Activated CD4-positive, alpha-beta memory T cell treated with anti-CD3 and anti-CD28 coated beads for 36 hours (primary cell): ENCODE data around the gene TEX264. TPM values are rescaled to one million over a fixed set of nuclear protein-coding genes. Genes with fewer than 3 reads are reported as not detected.
A peak's percentile ranks its signal among the peaks of the same experiment; 100 is the strongest.

Experiments used
- CTCF ChIA-PET: fragments of 350-600 bp; sonication (Branson Sonifier 250); formaldehyde crosslinking; loops from one replicate; lab custom pipeline; 2021; ENCODE audit warnings: antibody characterized with exemption, inconsistent platforms; lab: Charles Lee
- POLR2A ChIA-PET: fragments of 350-600 bp; sonication (Branson Sonifier 250); formaldehyde crosslinking; loops from one replicate; lab custom pipeline; 2021; ENCODE audit warnings: antibody characterized with exemption; lab: Charles Lee
- DNase-seq: peaks from one replicate; pipeline ENCODE4 v3.0.0-alpha.2; 2020
- H3K27ac Mint-ChIP-seq: one replicate; pipeline ENCODE4 v1.8.0; 2021; ENCODE audit warnings: mixed read lengths
- H3K27me3 Mint-ChIP-seq: one replicate; pipeline ENCODE4 v1.8.0; 2021; ENCODE audit warnings: mixed read lengths
- H3K36me3 Mint-ChIP-seq: one replicate; pipeline ENCODE4 v1.8.0; 2021; ENCODE audit warnings: mixed read lengths
- H3K4me1 Mint-ChIP-seq: one replicate; pipeline ENCODE4 v1.8.0; 2021; ENCODE audit warnings: low read depth, mixed read lengths
- H3K4me3 Mint-ChIP-seq: one replicate; pipeline ENCODE4 v1.8.0; 2021; ENCODE audit warnings: mild to moderate bottlenecking, mixed read lengths
- H3K9me3 Mint-ChIP-seq: one replicate; pipeline ENCODE4 v1.8.0; 2021; ENCODE audit warnings: mixed read lengths
- intact Hi-C: fragments of 100-400 bp; cut with micrococcal nuclease; formaldehyde crosslinking; loops from one replicate; pipeline ENCODE4 v1.15.1; 2023
- total RNA-seq, 2 experiments: library from RNA; stranded (reverse); gene quantifications; one replicate each; pipeline ENCODE4 v1.2.3, GENCODE V29; 2021

TEX264 gene
- total RNA-seq, 2 experiments from 2014 or later, result 44.9 to 45.2 TPM

DNA sequence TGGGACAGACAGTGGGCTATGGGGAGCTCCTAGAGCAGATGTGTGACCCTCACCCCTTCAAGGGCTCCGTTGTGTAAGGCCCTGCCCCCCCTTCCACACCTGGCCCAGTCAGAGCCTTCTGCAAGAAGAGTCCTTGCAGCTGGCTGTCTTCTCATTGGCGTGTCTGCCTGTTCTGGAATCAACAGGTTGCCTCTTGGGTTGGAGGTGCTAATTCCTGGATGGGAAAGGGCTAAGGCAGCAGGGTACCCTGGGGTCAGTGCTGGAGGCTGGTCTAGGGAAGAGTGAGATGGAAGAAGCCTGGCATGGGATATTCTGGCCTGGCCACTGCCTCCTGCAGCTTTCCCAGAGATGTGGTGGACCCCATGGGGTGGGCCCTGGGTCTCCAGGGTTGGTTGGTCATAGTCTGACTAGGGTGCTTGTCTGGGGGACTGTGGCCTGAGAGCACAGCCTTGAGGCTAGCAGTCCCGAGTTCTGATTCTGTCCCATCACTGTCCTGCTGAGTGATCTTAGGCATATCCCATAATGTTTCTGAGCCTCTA, 5.1 kb downstream of the TEX264 start:
- H3K27ac Mint-ChIP-seq, result peak overlapping the region; percentile 89
- CTCF ChIA-PET, result interaction anchor here (12.9 kb wide), 1 partner anchor 175 kb away, joined by 261 read pairs; the partner anchor contains the start of gene DCAF1
- H3K4me1 Mint-ChIP-seq, result peaks cover 81% of the 10 kb centered on the region
- POLR2A ChIA-PET, result interaction anchor here (2.1 kb wide), 1 partner anchor 177 kb away, joined by 8 read pairs; the partner anchor contains the start of gene DCAF1
- H3K4me3 Mint-ChIP-seq, result no peak overlapping the region
- intact Hi-C loops, result loop anchor here (10.0 kb wide), 2 partner anchors 269 to 299 kb away; partner anchors contain the start of genes ABHD14A, ABHD14B, PARP3 and RRP9
- no peaks in the 10 kb centered on the region for H3K27me3 Mint-ChIP-seq
- H3K36me3 Mint-ChIP-seq, result peaks cover 14% of the 10 kb centered on the region
- DNase-seq, result no peak
- no peaks in the 10 kb centered on the region for H3K9me3 Mint-ChIP-seq

DNA sequence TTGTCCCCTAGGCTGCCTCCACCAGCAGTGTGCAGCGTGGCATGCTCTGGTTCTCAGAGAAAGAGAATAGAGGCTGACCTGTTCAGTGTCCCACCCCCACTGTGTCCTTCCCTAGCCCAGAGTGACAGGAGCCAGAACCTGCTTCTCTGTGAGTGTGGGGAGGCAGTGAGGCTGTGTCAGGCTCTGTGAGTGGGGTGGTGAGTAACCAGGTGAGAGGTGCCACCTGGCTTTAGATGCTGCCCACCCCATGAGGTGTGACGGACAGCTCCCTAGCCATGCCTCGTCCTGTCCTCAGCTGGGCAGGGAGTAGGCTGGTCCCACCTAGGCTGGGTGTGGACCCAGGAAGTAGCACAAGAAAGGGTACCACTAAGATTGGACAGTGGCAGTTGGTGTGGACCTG, 6.3 kb downstream of the TEX264 start:
- CTCF ChIA-PET, result interaction anchor here (0.6 to 12.9 kb wide), 2 partner anchors 8 to 176 kb away, joined by 3 to 261 read pairs; partner anchors contain the start of gene DCAF1
- Mint-ChIP-seq H3K27ac (peak overlapping the region; percentile 26), H3K4me1 (peaks cover 87% of the 10 kb centered on the region), H3K27me3 (no peaks in the 10 kb centered on the region), H3K36me3 (peaks cover 16% of the 10 kb centered on the region), H3K4me3 (no peak overlapping the region), H3K9me3 (no peaks in the 10 kb centered on the region)
- intact Hi-C loops, result loop anchor here (10.0 kb wide), 2 partner anchors 267 to 297 kb away; partner anchors contain the start of genes ABHD14A, ABHD14B, PARP3 and RRP9
- POLR2A ChIA-PET, result no interaction called here
- DNase-seq, result no peak

DNA sequence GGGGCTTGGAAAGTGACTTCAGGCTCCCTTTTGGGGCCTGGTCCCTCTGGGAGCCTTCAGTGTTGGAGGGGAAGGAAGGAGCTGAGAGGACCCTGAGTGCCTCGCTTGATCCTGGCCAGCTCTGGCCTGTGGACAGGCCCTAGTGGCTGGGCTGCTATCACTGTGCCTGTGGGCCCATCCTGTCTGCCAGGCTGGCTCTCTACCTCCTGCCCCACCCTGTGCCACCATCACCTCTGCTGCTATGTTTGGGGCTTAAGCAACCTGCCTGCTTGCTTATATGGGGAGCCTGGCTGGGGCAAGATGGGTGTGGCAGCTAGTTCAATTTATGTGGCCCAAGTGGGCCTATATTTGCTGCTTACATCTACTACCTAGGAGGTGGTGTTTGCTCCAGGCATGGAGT, 7.1 kb downstream of the TEX264 start:
- peak overlapping the region; percentile 43 for H3K27ac Mint-ChIP-seq
- ChIA-PET POLR2A (no interaction called here), CTCF (interaction anchor here (0.6 to 7.3 kb wide), 2 partner anchors 9 to 177 kb away, joined by 3 to 202 read pairs; partner anchors contain the start of gene DCAF1)
- no peak for DNase-seq
- intact Hi-C loops, result loop anchor here (10.0 kb wide), 2 partner anchors 267 to 297 kb away; partner anchors contain the start of genes ABHD14A, ABHD14B, PARP3 and RRP9
- H3K9me3 Mint-ChIP-seq, result no peaks in the 10 kb centered on the region
- H3K4me3 Mint-ChIP-seq, result no peak overlapping the region
- no peaks in the 10 kb centered on the region for H3K27me3 Mint-ChIP-seq
- H3K36me3 Mint-ChIP-seq, result peaks cover 16% of the 10 kb centered on the region
- H3K4me1 Mint-ChIP-seq, result peaks cover 88% of the 10 kb centered on the region

DNA sequence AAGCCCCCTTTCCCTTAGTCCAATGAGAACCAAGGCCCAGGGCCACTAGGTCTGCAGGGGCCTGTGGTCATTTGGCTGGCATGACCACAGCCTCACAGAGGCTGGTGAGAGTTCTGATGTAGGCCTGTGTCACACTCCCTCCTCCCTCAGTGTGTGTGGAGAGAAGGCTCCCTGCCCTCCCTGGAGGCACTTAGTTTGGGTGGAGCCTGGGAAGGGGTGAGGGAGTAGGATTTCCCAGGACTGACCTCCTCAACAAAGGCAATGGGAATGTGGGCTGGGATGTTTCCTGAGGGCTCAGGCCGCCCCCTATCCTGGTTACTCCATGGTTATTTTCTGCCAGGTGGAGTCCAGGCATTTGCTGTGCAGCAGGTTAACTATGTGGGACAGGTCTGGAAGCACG, 7.6 kb downstream of the TEX264 start:
- peaks cover 16% of the 10 kb centered on the region for H3K36me3 Mint-ChIP-seq
- H3K4me1 Mint-ChIP-seq, result peaks cover 85% of the 10 kb centered on the region
- DNase-seq, result no peak
- H3K4me3 Mint-ChIP-seq, result no peak overlapping the region
- CTCF ChIA-PET, result interaction anchor here (0.9 to 7.3 kb wide), 3 partner anchors 8 to 177 kb away, joined by 3 to 202 read pairs (median 168); partner anchors contain the start of genes DCAF1 and TEX264
- H3K27ac Mint-ChIP-seq, result peak overlapping the region; percentile 43
- H3K9me3 Mint-ChIP-seq, result no peaks in the 10 kb centered on the region
- intact Hi-C loops, result loop anchor here (10.0 kb wide), 2 partner anchors 266 to 296 kb away; partner anchors contain the start of genes ABHD14A, ABHD14B, PARP3 and RRP9
- POLR2A ChIA-PET, result no interaction called here
- no peaks in the 10 kb centered on the region for H3K27me3 Mint-ChIP-seq

DNA sequence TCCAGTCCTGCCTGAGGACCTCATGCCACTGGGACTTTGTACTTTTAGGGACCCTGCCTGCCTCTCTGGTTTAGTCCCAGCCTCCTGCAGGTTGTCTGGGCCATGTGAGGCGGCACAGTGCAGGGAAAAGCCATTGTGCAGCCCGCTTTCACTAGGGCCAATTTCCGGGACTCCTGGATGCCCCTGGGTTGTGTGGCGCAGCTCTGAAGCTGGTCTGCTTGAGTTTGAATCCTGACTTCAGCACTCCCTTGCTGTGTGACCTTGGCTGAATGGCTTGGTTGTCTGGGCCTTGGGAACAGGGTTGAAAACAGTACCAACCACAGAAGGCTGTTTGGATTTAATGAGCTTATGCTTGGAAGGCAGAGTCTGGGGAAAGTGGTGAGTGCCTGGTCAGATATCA, 8.3 kb downstream of the TEX264 start:
- intact Hi-C loops, result loop anchor here (10.0 kb wide), 2 partner anchors 265 to 295 kb away; partner anchors contain the start of genes ABHD14A, ABHD14B, PARP3 and RRP9
- Mint-ChIP-seq H3K9me3 (no peaks in the 10 kb centered on the region), H3K36me3 (peaks cover 17% of the 10 kb centered on the region)

DNA sequence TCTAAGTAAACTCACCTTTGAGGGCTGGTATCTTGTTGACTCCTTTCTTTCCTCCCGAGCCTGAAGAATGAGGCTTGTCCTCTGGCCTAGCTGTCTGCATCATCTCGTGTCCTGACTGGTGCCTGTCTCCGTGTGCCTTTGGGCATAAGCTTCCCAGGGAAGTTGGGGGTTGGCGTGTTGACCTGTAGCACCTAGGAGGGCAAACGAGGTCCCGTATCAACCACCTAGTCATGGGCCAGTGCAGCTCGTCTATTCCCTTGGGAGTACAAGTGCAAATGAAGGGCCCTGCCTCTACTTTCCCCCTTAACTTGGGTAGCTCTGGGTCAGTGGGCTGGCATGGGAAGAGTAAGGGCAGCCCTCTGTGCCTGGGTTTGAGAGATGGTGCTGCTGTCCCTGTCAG, 8.7 kb downstream of the TEX264 start:
- POLR2A ChIA-PET, result no interaction called here
- CTCF ChIA-PET, result interaction anchor here (0.9 to 7.3 kb wide), 4 partner anchors 9 to 178 kb away, joined by 3 to 202 read pairs (median 86); partner anchors contain the start of genes DCAF1 and TEX264
- H3K36me3 Mint-ChIP-seq, result peaks cover 20% of the 10 kb centered on the region
- H3K4me1 Mint-ChIP-seq, result peaks cover 79% of the 10 kb centered on the region
- no peak for DNase-seq
- no peaks in the 10 kb centered on the region for H3K27me3 Mint-ChIP-seq
- H3K4me3 Mint-ChIP-seq, result no peak overlapping the region
- H3K27ac Mint-ChIP-seq, result peak overlapping the region; percentile 57
- intact Hi-C loops, result loop anchor here (10.0 kb wide), 3 partner anchors 265 to 375 kb away; partner anchors contain the start of genes ABHD14A, ABHD14B, DUSP7 and PARP3
- no peaks in the 10 kb centered on the region for H3K9me3 Mint-ChIP-seq

More for the DNA sequence above, 8.3 kb downstream of the TEX264 start:
- ChIA-PET POLR2A (no interaction called here), CTCF (interaction anchor here (0.9 to 7.3 kb wide), 3 partner anchors 9 to 178 kb away, joined by 3 to 202 read pairs (median 168); partner anchors contain the start of genes DCAF1 and TEX264)
- Mint-ChIP-seq H3K4me3 (no peak overlapping the region), H3K27me3 (no peaks in the 10 kb centered on the region), H3K27ac (no peak overlapping the region), H3K4me1 (peaks cover 79% of the 10 kb centered on the region)
- DNase-seq, result no peak

DNA sequence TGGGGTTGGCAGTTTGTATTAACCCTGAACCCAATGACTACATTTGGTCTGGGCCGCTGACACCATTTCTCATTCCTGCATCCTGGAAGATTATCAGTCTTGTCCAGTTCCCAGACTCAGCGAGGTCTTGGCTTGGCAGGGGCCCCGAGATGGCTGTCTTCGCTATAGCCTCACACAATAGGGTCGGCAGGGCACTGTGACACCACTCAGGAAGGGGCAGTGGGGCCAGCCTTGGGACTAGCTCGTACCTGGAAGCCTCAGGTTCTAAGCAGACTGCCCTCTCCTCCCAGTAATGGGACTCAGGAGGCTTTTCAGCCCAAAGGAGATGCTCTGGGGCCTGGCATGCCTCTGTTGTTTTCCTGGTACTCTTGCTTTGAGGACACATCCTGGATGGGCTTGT, 9.1 kb downstream of the TEX264 start:
- Mint-ChIP-seq H3K27ac (peak overlapping the region; percentile 79), H3K4me1 (peaks cover 79% of the 10 kb centered on the region), H3K9me3 (no peaks in the 10 kb centered on the region), H3K36me3 (peaks cover 20% of the 10 kb centered on the region), H3K27me3 (no peaks in the 10 kb centered on the region), H3K4me3 (no peak overlapping the region)
- ChIA-PET POLR2A (no interaction called here), CTCF (interaction anchor here (1.1 to 7.3 kb wide), 5 partner anchors 9 to 179 kb away, joined by 3 to 202 read pairs (median 31); partner anchors contain the start of genes DCAF1 and TEX264)
- intact Hi-C loops, result loop anchor here (10.0 kb wide), 1 partner anchor 375 kb away; the partner anchor contains the start of gene DUSP7
- no peak for DNase-seq

DNA sequence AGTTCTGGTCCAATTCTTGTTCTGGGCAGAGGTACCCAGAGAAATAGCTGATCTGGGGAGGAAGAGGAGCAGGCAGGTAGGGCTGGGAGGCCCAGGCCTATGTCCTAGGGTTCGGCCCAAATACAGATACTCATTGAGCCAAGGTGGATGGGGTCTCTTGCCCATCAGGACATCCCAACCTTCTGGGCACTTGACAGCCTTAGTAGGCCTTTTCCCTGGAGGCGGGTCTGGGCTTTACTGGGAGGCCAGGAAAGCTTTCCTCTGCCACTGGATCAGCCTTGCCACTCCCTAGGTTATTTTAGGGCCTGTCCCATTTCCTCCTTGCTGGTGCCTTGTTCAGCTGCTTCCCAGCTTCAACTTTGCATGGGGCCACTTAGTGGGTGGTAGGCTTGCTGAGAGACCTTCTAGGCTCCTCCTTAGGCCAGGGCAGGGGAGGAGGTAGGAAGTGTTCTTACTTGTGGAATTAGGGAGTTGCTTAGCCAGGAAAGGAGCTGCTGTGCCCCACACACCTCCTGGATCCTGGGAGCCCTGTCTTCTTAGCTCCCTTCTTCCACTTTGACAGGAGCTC, 9.7 kb downstream of the TEX264 start:
- H3K9me3 Mint-ChIP-seq, result no peaks in the 10 kb centered on the region
- intact Hi-C loops, result loop anchor here (10.0 kb wide), 1 partner anchor 374 kb away; the partner anchor contains the start of gene DUSP7
- H3K4me1 Mint-ChIP-seq, result peaks cover 79% of the 10 kb centered on the region
- DNase-seq, result no peak
- no peak overlapping the region for H3K4me3 Mint-ChIP-seq
- H3K27me3 Mint-ChIP-seq, result no peaks in the 10 kb centered on the region
- H3K36me3 Mint-ChIP-seq, result peaks cover 22% of the 10 kb centered on the region
- ChIA-PET CTCF (interaction anchor here (1.1 to 7.3 kb wide), 10 partner anchors 9 to 291 kb away, joined by 3 to 202 read pairs (median 11); partner anchors contain the start of genes DCAF1, RAD54L2 and TEX264), POLR2A (interaction anchor here (0.6 to 2.2 kb wide), 3 partner anchors 8 to 195 kb away, joined by 3 to 14 read pairs (median 12); partner anchors contain the start of gene TEX264)
- H3K27ac Mint-ChIP-seq, result peak overlapping the region; percentile 79

DNA sequence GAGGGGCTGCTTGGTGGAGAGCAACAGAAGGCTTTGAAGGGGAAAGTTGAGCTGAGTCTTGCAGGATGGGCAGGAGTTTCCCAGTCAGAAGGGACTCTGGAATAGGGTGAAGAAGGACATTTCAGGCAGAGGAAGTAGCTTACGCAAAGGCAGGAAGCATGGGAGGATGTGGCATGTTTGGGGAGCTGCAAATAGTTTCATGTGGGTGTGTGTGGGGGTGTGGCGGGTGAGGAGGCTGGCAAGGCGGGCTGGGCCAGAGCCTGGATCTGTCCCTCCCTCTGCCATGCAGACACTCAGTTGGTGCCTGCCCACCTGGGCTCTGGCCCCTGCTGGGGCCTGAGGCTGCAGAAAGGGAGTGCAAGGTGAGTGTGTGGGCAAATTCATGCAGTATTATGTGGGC, 10.4 kb downstream of the TEX264 start:
- Mint-ChIP-seq H3K27me3 (no peaks in the 10 kb centered on the region), H3K9me3 (no peaks in the 10 kb centered on the region), H3K4me3 (no peak overlapping the region), H3K4me1 (peaks cover 79% of the 10 kb centered on the region), H3K36me3 (peaks cover 24% of the 10 kb centered on the region), H3K27ac (peak overlapping the region; percentile 79)
- CTCF ChIA-PET, result interaction anchor here (0.6 to 7.3 kb wide), 20 partner anchors 11 to 292 kb away, joined by 3 to 202 read pairs (median 5); partner anchors contain the start of genes DCAF1, RAD54L2 and TEX264
- intact Hi-C loops, result loop anchor here (10.0 kb wide), 1 partner anchor 373 kb away; the partner anchor contains the start of gene DUSP7
- peak; percentile 63 for DNase-seq
- POLR2A ChIA-PET, result interaction anchor here (0.6 to 2.2 kb wide), 6 partner anchors 9 to 195 kb away, joined by 3 to 21 read pairs (median 10); partner anchors contain the start of genes DCAF1 and TEX264

DNA sequence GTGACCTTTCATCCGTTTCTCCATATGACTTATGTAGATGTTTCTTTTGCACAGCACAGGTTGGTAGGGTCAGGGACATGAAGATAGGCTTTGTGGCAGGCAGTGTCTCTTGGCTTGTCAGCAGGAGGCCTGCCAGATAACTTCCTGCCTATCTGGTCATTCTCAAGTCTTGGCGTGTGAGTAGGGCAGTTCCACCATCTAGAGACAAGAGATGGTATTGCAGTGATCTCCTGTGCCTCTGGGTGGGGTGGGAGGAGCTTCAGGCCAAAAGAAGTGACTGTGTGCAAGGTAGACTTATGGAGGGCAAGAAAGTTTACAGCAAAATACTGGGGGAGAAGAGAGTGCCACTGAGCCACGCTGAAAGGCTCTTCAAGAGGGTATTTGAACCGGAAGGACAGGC, 11.0 kb downstream of the TEX264 start:
- ChIA-PET CTCF (interaction anchor here (0.5 to 7.3 kb wide), 36 partner anchors 9 to 293 kb away, joined by 3 to 202 read pairs (median 4); partner anchors contain the start of genes DCAF1, RAD54L2 and TEX264), POLR2A (interaction anchor here (0.6 to 2.2 kb wide), 7 partner anchors 10 to 298 kb away, joined by 3 to 21 read pairs (median 8); partner anchors contain the start of genes DCAF1 and TEX264)
- no peaks in the 10 kb centered on the region for H3K27me3 Mint-ChIP-seq
- DNase-seq, result peak; percentile 86
- H3K36me3 Mint-ChIP-seq, result peaks cover 28% of the 10 kb centered on the region
- intact Hi-C loops, result loop anchor here (1.0 to 10.0 kb wide), 5 partner anchors 11 to 373 kb away; partner anchors contain the start of genes DUSP7, RBM15B and TEX264
- peaks cover 83% of the 10 kb centered on the region for H3K4me1 Mint-ChIP-seq
- H3K9me3 Mint-ChIP-seq, result no peaks in the 10 kb centered on the region
- H3K4me3 Mint-ChIP-seq, result no peak overlapping the region
- peak overlapping the region; percentile 79 for H3K27ac Mint-ChIP-seq

DNA sequence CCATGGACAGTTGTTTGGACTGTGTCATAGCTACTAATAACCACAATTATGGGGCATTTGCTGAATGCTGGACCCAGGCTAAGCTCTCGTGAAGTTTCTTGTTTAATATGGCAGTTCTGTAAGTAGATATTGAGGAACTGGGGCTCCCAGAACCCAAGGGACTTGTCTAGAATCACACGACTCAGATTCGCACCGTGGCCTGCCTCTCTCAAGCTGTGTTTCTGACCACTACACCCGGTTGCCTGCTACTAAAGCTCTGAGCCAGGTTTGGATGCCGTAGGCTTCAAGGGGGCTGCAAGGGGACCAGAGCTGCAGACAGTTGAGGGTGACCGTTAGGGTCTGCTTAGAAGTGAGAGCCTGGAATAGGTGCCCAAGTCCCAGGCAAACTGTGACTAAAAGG, 11.5 kb downstream of the TEX264 start:
- peaks cover 86% of the 10 kb centered on the region for H3K4me1 Mint-ChIP-seq
- CTCF ChIA-PET, result interaction anchor here (0.5 to 7.3 kb wide), 34 partner anchors 8 to 293 kb away, joined by 3 to 202 read pairs (median 4); partner anchors contain the start of genes DCAF1, RAD54L2 and TEX264
- POLR2A ChIA-PET, result interaction anchor here (0.6 to 2.2 kb wide), 7 partner anchors 10 to 299 kb away, joined by 3 to 21 read pairs (median 8); partner anchors contain the start of genes DCAF1 and TEX264
- intact Hi-C loops, result loop anchor here (1.0 to 10.0 kb wide), 5 partner anchors 11 to 372 kb away; partner anchors contain the start of genes DUSP7, RBM15B and TEX264
- H3K4me3 Mint-ChIP-seq, result no peak overlapping the region
- no peak overlapping the region for H3K27ac Mint-ChIP-seq
- no peaks in the 10 kb centered on the region for H3K9me3 Mint-ChIP-seq
- H3K36me3 Mint-ChIP-seq, result peaks cover 31% of the 10 kb centered on the region
- H3K27me3 Mint-ChIP-seq, result no peaks in the 10 kb centered on the region
- no peak for DNase-seq
